MCF 10A (cell line): ENCODE data around the gene LIMK1. TPM values are rescaled to one million over a fixed set of nuclear protein-coding genes. Genes with fewer than 3 reads are reported as not detected.

Experiments
- BruUV-seq: library from RNA; stranded (reverse); fragments of 400-500 nt; replicated peaks from 2 replicates; lab custom pipeline; 2021; lab: Mats Ljungman, UMichigan
- CTCF ChIA-PET: fragments of 300-600 bp; sonication (Branson Sonifier 250); formaldehyde crosslinking; extraction: SDS; loops from one replicate; lab custom pipeline; 2021; ENCODE audit warnings: antibody characterized with exemption, inconsistent platforms; lab: Yijun Ruan, JAX
- POLR2A ChIA-PET: fragments of 300-600, 350-650 bp; sonication (Branson Sonifier 250); formaldehyde crosslinking; extraction: SDS; loops from one replicate; lab custom pipeline; 2020; ENCODE audit warnings: antibody characterized with exemption, inconsistent platforms; lab: Yijun Ruan, JAX
- DNase-seq: peaks from one replicate; pipeline ENCODE4 v3.0.0-alpha.2; 2018; ENCODE audit not compliant: unreplicated experiment
- H3K27ac Mint-ChIP-seq: one replicate; pipeline ENCODE4 v1.8.0; 2022; ENCODE audit warnings: mild to moderate bottlenecking, low read depth, mixed read lengths; ENCODE audit not compliant: unreplicated experiment
- H3K27me3 Mint-ChIP-seq: one replicate; pipeline ENCODE4 v1.8.0; 2022; ENCODE audit warnings: mixed read lengths; ENCODE audit not compliant: insufficient read depth, unreplicated experiment
- H3K36me3 Mint-ChIP-seq: one replicate; pipeline ENCODE4 v1.8.0; 2022; ENCODE audit warnings: mild to moderate bottlenecking, moderate library complexity, mixed read lengths; ENCODE audit not compliant: insufficient read depth, unreplicated experiment
- H3K4me1 Mint-ChIP-seq: one replicate; pipeline ENCODE4 v1.8.0; 2022; ENCODE audit warnings: mixed read lengths; ENCODE audit not compliant: insufficient read depth, unreplicated experiment
- H3K4me3 Mint-ChIP-seq: one replicate; pipeline ENCODE4 v1.8.0; 2022; ENCODE audit warnings: mild to moderate bottlenecking, moderate library complexity, mixed read lengths; ENCODE audit not compliant: unreplicated experiment
- H3K9me3 Mint-ChIP-seq: one replicate; pipeline ENCODE4 v1.8.0; 2022; ENCODE audit warnings: mixed read lengths; ENCODE audit not compliant: unreplicated experiment
- intact Hi-C: fragments of 100-400 bp; cut with micrococcal nuclease; formaldehyde crosslinking; loops from 2 replicates; pipeline ENCODE4 v1.14.1; 2022
- total RNA-seq: library from RNA; stranded (reverse); gene quantifications from 2 replicates; pipeline ENCODE4 v1.2.3, GENCODE V29; 2022
- TF ChIP-seq, protein P1 (sequence below): fragments of 200-600 bp; IDR thresholded peaks from one replicate; pipeline ENCODE4 v1.8.0; 2022; ENCODE audit warnings: antibody characterized with exemption, mild to moderate bottlenecking; ENCODE audit not compliant: unreplicated experiment

The LIMK1 gene
- total RNA-seq, 1 experiment from 2014 or later = 21.4 TPM

DNA sequence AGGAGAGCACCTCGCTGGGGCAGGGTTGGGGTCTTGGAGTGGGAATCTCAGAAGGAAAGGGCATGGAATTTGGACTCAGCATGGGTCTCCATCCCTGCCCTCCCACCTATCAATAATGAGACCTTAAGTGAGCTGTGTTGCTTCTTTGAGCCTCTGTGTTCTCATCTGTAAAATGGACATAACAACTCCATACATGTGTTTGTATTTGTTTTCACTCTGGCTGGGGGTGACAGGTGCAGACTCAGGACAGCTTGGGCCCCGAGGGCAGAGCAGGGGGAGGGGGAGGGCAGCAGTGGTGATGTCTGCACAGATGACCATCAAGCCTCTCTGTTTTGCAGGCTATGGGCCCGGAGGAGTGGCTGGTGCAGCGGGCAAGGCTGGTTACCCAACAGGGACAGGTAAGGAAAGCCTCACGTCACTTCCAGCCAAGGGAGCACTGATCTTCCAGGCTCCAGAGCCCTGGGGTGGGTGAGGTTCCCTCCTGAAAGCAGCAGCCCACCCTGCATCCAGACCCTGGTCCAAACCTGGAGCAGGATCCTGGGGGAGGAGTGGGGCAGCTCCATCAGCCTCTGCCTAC is 35.7 kb upstream of the LIMK1 start:
- Mint-ChIP-seq H3K4me1 (no peaks in the 10 kb centered on the region), H3K27me3 (peaks cover 11% of the 10 kb centered on the region), H3K9me3 (no peaks in the 10 kb centered on the region), H3K27ac (no peak overlapping the region), H3K4me3 (no peak overlapping the region), H3K36me3 (no peaks in the 10 kb centered on the region)
- POLR2A ChIA-PET = no interaction called here
- intact Hi-C loops = no loop called here
- CTCF ChIA-PET = interaction anchor here (0.6 to 2.5 kb wide), 2 partner anchors 10 to 21 kb away, joined by 3 to 7 read pairs; no protein-coding TSS in a partner anchor
- no TSS peak for BruUV-seq
- no peak for DNase-seq
- TF ChIP-seq, protein P1, sequence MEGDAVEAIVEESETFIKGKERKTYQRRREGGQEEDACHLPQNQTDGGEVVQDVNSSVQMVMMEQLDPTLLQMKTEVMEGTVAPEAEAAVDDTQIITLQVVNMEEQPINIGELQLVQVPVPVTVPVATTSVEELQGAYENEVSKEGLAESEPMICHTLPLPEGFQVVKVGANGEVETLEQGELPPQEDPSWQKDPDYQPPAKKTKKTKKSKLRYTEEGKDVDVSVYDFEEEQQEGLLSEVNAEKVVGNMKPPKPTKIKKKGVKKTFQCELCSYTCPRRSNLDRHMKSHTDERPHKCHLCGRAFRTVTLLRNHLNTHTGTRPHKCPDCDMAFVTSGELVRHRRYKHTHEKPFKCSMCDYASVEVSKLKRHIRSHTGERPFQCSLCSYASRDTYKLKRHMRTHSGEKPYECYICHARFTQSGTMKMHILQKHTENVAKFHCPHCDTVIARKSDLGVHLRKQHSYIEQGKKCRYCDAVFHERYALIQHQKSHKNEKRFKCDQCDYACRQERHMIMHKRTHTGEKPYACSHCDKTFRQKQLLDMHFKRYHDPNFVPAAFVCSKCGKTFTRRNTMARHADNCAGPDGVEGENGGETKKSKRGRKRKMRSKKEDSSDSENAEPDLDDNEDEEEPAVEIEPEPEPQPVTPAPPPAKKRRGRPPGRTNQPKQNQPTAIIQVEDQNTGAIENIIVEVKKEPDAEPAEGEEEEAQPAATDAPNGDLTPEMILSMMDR = no peak

DNA sequence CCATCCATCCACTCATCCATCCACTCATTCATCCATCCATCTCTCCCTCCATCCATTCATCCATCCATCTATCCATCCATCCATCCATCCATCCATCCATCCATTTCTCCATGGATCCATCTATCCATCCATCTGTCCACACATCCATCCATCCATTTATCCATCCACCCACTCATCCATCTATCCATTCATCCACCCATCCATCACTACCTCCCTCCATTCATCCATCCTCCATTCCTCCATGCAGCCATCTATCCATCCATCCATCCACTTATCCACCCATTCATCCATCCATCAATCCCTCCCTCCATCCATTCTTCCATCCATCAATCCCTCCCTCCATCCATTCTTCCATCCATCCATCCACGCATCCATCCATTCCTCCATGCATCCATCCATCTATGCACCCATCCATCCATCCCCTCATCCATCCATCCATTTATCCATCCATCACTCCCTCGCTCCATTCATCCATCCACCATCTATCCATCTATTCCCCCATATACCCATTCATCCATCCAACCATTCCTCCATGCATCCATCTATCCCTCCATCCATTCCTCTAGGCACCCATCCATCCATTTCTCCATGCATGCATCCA is 34.5 kb upstream of the LIMK1 start:
- no TSS peak for BruUV-seq
- DNase-seq = no peak
- H3K27me3 Mint-ChIP-seq = peaks cover 23% of the 10 kb centered on the region
- H3K4me1 Mint-ChIP-seq = no peaks in the 10 kb centered on the region
- ChIA-PET CTCF (no interaction called here), POLR2A (no interaction called here)
- no peaks in the 10 kb centered on the region for H3K9me3 Mint-ChIP-seq
- intact Hi-C loops = no loop called here
- TF ChIP-seq, protein P1 = no peak
- no peak overlapping the region for H3K27ac Mint-ChIP-seq
- no peak overlapping the region for H3K4me3 Mint-ChIP-seq
- no peaks in the 10 kb centered on the region for H3K36me3 Mint-ChIP-seq

DNA sequence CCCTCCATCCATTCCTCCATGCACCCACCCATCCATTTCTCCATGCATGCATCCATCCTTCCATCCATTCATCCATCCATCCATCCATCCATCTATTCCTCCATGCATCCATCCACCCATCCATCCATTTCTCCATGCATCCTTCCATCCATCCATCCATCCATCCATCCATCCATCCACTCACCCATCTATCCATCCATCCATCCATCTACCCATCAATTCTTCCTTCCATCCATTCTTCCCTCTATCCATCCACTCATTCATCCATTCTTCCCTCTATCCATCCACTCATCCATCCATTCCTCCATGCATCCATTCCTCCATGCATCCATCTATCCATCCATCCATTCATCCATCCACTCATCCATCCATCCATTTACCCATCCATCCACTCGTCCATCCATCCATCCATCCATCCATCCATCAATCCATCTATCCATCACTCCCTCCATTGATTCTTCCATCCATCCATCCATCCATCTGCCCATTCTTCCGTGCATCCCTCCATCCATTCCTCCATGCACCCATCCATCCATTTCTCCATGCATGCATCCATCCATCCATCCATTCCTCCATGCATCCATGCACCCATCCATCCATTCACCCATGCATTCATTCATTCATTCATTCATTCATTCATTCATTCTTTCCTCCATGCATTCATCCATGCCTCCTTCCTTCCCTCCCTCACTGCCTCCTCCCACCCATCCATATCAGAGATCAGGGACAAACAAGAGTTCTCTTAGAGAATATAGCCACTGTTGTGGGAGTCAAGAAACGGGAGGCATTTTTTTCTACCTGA is 33.4 kb upstream of the LIMK1 start:
- intact Hi-C loops = loop anchor here (5.0 kb wide), 1 partner anchor 352 kb away; no protein-coding TSS in a partner anchor
- Mint-ChIP-seq H3K4me1 (no peaks in the 10 kb centered on the region), H3K4me3 (no peak overlapping the region), H3K27me3 (peaks cover 28% of the 10 kb centered on the region), H3K36me3 (no peaks in the 10 kb centered on the region), H3K27ac (no peak overlapping the region), H3K9me3 (no peaks in the 10 kb centered on the region)
- CTCF ChIA-PET = no interaction called here
- BruUV-seq = no TSS peak
- TF ChIP-seq, protein P1 = no peak
- no peak for DNase-seq
- POLR2A ChIA-PET = no interaction called here

DNA sequence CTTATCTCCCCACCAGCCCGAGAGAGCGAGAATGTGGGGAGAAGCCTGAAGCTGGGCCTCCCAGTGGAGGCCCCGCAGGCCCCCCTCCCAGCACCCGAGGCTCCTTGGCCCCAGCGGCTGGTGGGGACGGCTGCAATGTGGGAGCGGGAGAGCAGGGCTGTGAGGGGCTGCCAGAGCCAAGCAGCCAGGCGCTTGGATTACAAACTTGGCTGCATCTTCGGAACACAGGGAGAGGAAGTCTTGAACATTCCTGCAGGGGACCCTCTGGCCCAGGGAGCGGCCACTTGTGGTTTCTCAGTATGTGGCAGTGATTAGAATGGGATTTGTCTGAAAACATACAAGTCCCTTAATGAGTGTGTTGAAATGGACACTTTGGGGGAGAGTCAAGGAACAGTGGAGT is 32.4 kb upstream of the LIMK1 start:
- BruUV-seq = no TSS peak
- intact Hi-C loops = loop anchor here (5.0 kb wide), 1 partner anchor 351 kb away; no protein-coding TSS in a partner anchor
- ChIA-PET POLR2A (no interaction called here), CTCF (no interaction called here)
- Mint-ChIP-seq H3K27ac (no peak overlapping the region), H3K27me3 (peaks cover 28% of the 10 kb centered on the region), H3K36me3 (no peaks in the 10 kb centered on the region), H3K4me3 (no peak overlapping the region), H3K4me1 (no peaks in the 10 kb centered on the region), H3K9me3 (no peaks in the 10 kb centered on the region)
- TF ChIP-seq, protein P1 = no peak
- no peak for DNase-seq
